Measurements from ENCODE around the gene MYO7B. TPM values are rescaled to one million over a fixed set of nuclear protein-coding genes. Genes with fewer than 3 reads are reported as not detected.

The MYO7B gene
- total RNA-seq, 4 donors from 2014 or later = 0.30 to 0.78 TPM; not detected in 2

GRCh38 chr2:127678531-127678930, 143.0 kb downstream of the MYO7B start:
- Histone ChIP-seq H3K4me3 (no peak overlapping the region), H3K4me1 (peaks cover 0 to 54% (median 14%) of the 10 kb centered on the region in 4 donors), H3K36me3 (no peaks in the 10 kb centered on the region), H3K9me3 (no peaks in the 10 kb centered on the region), H3K27me3 (no peaks in the 10 kb centered on the region), H3K27ac (no peak overlapping the region)
- 83 to 94% methylated on average over 10 of the region's 10 CpGs for whole genome bisulfite sequencing, 2 donors
- TF ChIP-seq CTCF (IDR thresholded peaks at IDR 0.05) = no peak
- TF ChIP-seq POLR2A (IDR thresholded peaks at IDR 0.05) = no peak
- TF ChIP-seq EP300 (IDR thresholded peaks at IDR 0.05) = no peak
- DNase-seq (ENCODE audit: low spot score in 2 of 2) = no peak

GRCh38 chr2:127678991-127679390, 143.5 kb downstream of the MYO7B start:
- no peaks in the 10 kb centered on the region for H3K27me3 ChIP-seq
- no peak for TF ChIP-seq EP300 (IDR thresholded peaks at IDR 0.05)
- no peak for TF ChIP-seq CTCF (IDR thresholded peaks at IDR 0.05)
- TF ChIP-seq POLR2A (IDR thresholded peaks at IDR 0.05) = no peak
- H3K9me3 ChIP-seq = no peaks in the 10 kb centered on the region
- H3K36me3 ChIP-seq = no peaks in the 10 kb centered on the region
- 89 to 91% methylated on average over 6 of the region's 6 CpGs for WGBS, 2 donors
- peaks cover 0 to 50% (median 13%) of the 10 kb centered on the region in 4 donors for H3K4me1 ChIP-seq
- H3K4me3 ChIP-seq = no peak overlapping the region
- no peak for DNase-seq (ENCODE audit: low spot score in 2 of 2)
- H3K27ac ChIP-seq = no peak overlapping the region

- Histone ChIP-seq H3K27me3 (no peaks in the 10 kb centered on the region), H3K4me3 (no peak overlapping the region), H3K36me3 (no peaks in the 10 kb centered on the region), H3K9me3 (no peaks in the 10 kb centered on the region), H3K4me1 (peaks cover 0 to 42% (median 11%) of the 10 kb centered on the region in 4 donors), H3K27ac (no peak overlapping the region)
- DNase-seq (ENCODE audit: low spot score in 2 of 2) = no peak
- WGBS, 2 donors = 94% methylated on average over 15 of the region's 15 CpGs
- TF ChIP-seq EP300 (IDR thresholded peaks at IDR 0.05) (no peak), CTCF (IDR thresholded peaks at IDR 0.05) (no peak), POLR2A (IDR thresholded peaks at IDR 0.05) (no peak)
Observed at GRCh38 chr2:127679680-127680361, 144.3 kb downstream of the MYO7B start.

- Histone ChIP-seq H3K4me1 (peaks cover 0 to 35% (median 10%) of the 10 kb centered on the region in 4 donors), H3K27me3 (no peaks in the 10 kb centered on the region), H3K9me3 (no peaks in the 10 kb centered on the region), H3K4me3 (peak overlapping the region in 1 of 4 donors; percentile 38), H3K27ac (peak overlapping the region in 1 of 4 donors; percentile 65), H3K36me3 (no peaks in the 10 kb centered on the region)
- 83 to 90% methylated on average over 10 to 19 of the region's 19 CpGs for WGBS, 2 donors
- no peak for TF ChIP-seq POLR2A (IDR thresholded peaks at IDR 0.05)
- TF ChIP-seq EP300 (IDR thresholded peaks at IDR 0.05) = no peak
- TF ChIP-seq CTCF (IDR thresholded peaks at IDR 0.05) = no peak
- no peak for DNase-seq (ENCODE audit: low spot score in 2 of 2)
Observed at GRCh38 chr2:127680706-127681287, 145.3 kb downstream of the MYO7B start.

- Histone ChIP-seq H3K36me3 (no peaks in the 10 kb centered on the region), H3K27me3 (no peaks in the 10 kb centered on the region), H3K9me3 (no peaks in the 10 kb centered on the region), H3K4me1 (peaks cover 0 to 29% (median 7%) of the 10 kb centered on the region in 4 donors), H3K4me3 (peak overlapping the region in 3 of 4 donors; percentile 13 to 38 (median 26)), H3K27ac (peak overlapping the region; percentile 6 to 65 (median 34))
- 5 to 45% methylated on average over 13 of the region's 25 CpGs for WGBS, 2 donors
- TF ChIP-seq POLR2A (IDR thresholded peaks at IDR 0.05) = no peak
- TF ChIP-seq EP300 (IDR thresholded peaks at IDR 0.05) = no peak
- TF ChIP-seq CTCF (IDR thresholded peaks at IDR 0.05) = no peak
- DNase-seq (ENCODE audit: low spot score in 2 of 2) = no peak
Observed at GRCh38 chr2:127681288-127681804, 145.9 kb downstream of the MYO7B start.

All from tibial nerve (tissue), 4 donors.